Fibroblast of lung (primary cell): ENCODE results near the gene KSR2. TPM values are rescaled to one million over a fixed set of nuclear protein-coding genes. Genes with fewer than 3 reads are reported as not detected.

Source experiments
- DNase-seq, 2 donors: peaks; one replicate each; pipeline versions ENCODE4 v3.0.0 to v3.0.0-alpha.2; 2010; ENCODE audit warnings: low read depth in 2 of 2
- H2AFZ ChIP-seq: 2 replicates; pipeline ENCODE4 v1.5.1; 2012; ENCODE audit warnings: low read length, control low read depth, inconsistent platforms
- H3K27ac ChIP-seq: 2 replicates; pipeline ENCODE4 v1.5.1; 2011; ENCODE audit warnings: low read length, control low read depth; ENCODE audit not compliant: insufficient read depth
- H3K27me3 ChIP-seq: 2 replicates; pipeline ENCODE4 v1.5.1; 2011; ENCODE audit warnings: mild to moderate bottlenecking, low read length; ENCODE audit not compliant: control insufficient read depth, insufficient read depth
- H3K36me3 ChIP-seq: 2 replicates; pipeline ENCODE4 v1.5.1; 2011; ENCODE audit warnings: low read length; ENCODE audit not compliant: control insufficient read depth, insufficient read depth
- H3K4me1 ChIP-seq: 2 replicates; pipeline ENCODE4 v1.5.1; 2011; ENCODE audit warnings: low read length; ENCODE audit not compliant: control insufficient read depth, insufficient read depth; ENCODE audit errors: extremely low read depth
- H3K4me2 ChIP-seq: 2 replicates; pipeline ENCODE4 v1.5.1; 2011; ENCODE audit warnings: low read length, control low read depth; ENCODE audit not compliant: insufficient read depth; ENCODE audit errors: extremely low read depth
- H3K4me3 ChIP-seq, 4 experiments: fragments of 200-600 bp in 1 of 4; sonication (generic) in 1 of 4; replicated peaks in 1 of 4; 2 replicates each; pipeline ENCODE4 v1.5.1; 2011 to 2016; ENCODE audit warnings: low read length in 4 of 4, low read depth in 3 of 4, mild to moderate bottlenecking in 3 of 4, control low read depth in 2 of 4, inconsistent platforms in 1 of 4, mixed read lengths in 1 of 4; ENCODE audit not compliant: insufficient read depth in 1 of 4; ENCODE audit errors: control extremely low read depth in 1 of 4
- H3K79me2 ChIP-seq: 2 replicates; pipeline ENCODE4 v1.5.1; 2012; ENCODE audit warnings: mild to moderate bottlenecking, low read length, inconsistent platforms; ENCODE audit not compliant: control insufficient read depth, insufficient read depth
- H3K9ac ChIP-seq: 2 replicates; pipeline ENCODE4 v1.5.1; 2011; ENCODE audit warnings: mild to moderate bottlenecking, low read length, control low read depth; ENCODE audit not compliant: insufficient read depth
- H3K9me3 ChIP-seq: 2 replicates; pipeline ENCODE4 v1.5.1; 2012; ENCODE audit warnings: low read depth, low read length; ENCODE audit not compliant: control insufficient read depth, insufficient read depth
- H4K20me1 ChIP-seq: 2 replicates; pipeline ENCODE4 v1.5.1; 2011; ENCODE audit warnings: low read length; ENCODE audit not compliant: control insufficient read depth, insufficient read depth; ENCODE audit errors: extremely low read depth
- EZH2 ChIP-seq: IDR thresholded peaks from 2 replicates; pipeline ENCODE4 v1.5.1; 2012; ENCODE audit warnings: low read length, control low read depth, mild to moderate bottlenecking; ENCODE audit errors: missing control alignments
- polyA plus RNA-seq, 2 donors: library from polyadenylated mRNA; depleted of rRNA in 1 of 2; stranded (reverse) in 1 of 2; unstranded in 1 of 2; fragments of >200 nt; gene quantifications; 2 replicates each; pipeline ENCODE4 v1.2.1, GENCODE V29; 2011 to 2012; ENCODE audit warnings: missing spikeins in 1 of 2
- total RNA-seq: library from RNA; depleted of rRNA; stranded (reverse); fragments of >200 nt; gene quantifications from 2 replicates; pipeline ENCODE4 v1.2.1, GENCODE V29; 2014
- TF ChIP-seq, protein P1 (sequence below), 2 donors: IDR thresholded peaks in 1 of 2; conservative IDR thresholded peaks in 1 of 2; 1 replicate in 1 of 2; 2 replicates in 1 of 2; pipeline ENCODE4 v1.5.1; 2011 to 2012; ENCODE audit warnings: low read length in 2 of 2, control low read depth in 1 of 2, inconsistent platforms in 1 of 2, low read depth in 1 of 2, mild to moderate bottlenecking in 1 of 2

KSR2 gene
- total and polyA plus RNA-seq, 2 donors (not counting 1 experiment from before 2014, with no cell fraction given), result not detected

DNA sequence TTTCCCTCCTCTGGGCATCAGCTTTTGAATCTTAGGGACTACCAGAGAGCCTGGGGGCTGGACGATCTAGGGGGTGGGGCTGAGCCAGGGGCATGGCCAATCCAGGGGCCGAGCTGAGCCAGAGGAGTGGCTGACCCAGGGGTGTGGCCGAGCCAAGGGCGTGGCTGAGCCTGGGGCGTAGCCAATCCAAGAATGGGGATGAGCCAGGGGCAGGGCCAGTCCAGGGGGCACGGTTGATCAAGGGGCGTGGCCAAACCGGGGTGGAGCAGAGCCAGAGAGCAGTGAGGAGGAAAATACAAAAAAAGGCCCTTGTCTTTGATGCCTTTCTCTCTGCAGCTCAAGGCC is 388.1 kb downstream of the KSR2 start:
- Histone ChIP-seq H3K4me2 (no peak overlapping the region), H3K9me3 (no peaks in the 10 kb centered on the region), H4K20me1 (no peaks in the 10 kb centered on the region), H3K27ac (no peak overlapping the region), H2AFZ (no peak overlapping the region), H3K9ac (no peak overlapping the region), H3K79me2 (no peaks in the 10 kb centered on the region), H3K4me1 (no peaks in the 10 kb centered on the region), H3K36me3 (no peaks in the 10 kb centered on the region), H3K27me3 (no peaks in the 10 kb centered on the region), H3K4me3 (no peak overlapping the region)
- no peak for DNase-seq
- TF ChIP-seq, protein P1, sequence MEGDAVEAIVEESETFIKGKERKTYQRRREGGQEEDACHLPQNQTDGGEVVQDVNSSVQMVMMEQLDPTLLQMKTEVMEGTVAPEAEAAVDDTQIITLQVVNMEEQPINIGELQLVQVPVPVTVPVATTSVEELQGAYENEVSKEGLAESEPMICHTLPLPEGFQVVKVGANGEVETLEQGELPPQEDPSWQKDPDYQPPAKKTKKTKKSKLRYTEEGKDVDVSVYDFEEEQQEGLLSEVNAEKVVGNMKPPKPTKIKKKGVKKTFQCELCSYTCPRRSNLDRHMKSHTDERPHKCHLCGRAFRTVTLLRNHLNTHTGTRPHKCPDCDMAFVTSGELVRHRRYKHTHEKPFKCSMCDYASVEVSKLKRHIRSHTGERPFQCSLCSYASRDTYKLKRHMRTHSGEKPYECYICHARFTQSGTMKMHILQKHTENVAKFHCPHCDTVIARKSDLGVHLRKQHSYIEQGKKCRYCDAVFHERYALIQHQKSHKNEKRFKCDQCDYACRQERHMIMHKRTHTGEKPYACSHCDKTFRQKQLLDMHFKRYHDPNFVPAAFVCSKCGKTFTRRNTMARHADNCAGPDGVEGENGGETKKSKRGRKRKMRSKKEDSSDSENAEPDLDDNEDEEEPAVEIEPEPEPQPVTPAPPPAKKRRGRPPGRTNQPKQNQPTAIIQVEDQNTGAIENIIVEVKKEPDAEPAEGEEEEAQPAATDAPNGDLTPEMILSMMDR (conservative IDR thresholded peaks at IDR 0.05 in 1 of 2, IDR thresholded peaks at IDR 0.05 in 1 of 2; ENCODE audit: low read depth in 1 of 2, low read length in 2 of 2), result no peak
- no peak for TF ChIP-seq EZH2

DNA sequence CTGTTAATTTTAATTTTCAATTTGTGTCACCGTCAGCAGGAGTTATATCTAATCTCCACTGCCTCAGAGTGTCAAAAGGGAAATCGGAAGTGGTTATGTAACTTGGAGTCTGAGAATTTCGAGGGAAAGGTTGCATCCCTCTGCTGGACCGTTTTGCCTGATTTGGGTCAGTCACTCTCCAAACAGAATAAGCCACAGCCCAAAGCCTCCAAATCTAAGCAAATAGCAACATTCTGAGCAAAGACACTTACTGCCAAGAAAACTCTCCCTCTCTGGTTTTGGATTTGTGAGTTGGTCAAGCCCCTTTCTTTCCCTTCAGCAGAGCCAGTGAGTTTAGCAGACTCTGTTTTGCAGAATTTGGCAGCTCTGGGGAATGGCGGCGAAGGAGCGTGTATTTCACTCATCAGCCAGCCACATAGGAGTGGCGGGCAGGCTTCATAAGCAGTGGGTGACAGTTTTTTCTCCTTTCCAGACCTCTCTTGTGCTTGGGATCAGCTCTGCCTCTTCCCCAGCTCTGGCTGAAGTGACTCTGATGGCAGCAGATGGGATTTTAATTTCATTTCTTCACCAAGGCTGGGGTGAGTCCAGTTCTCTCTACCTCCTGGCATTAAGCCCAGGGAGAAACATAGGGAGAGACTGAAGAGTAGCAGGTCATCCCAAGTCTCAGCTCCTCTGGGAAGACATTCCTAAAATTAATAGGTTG is 388.6 kb downstream of the KSR2 start:
- Histone ChIP-seq H3K4me1 (no peaks in the 10 kb centered on the region), H3K4me2 (no peak overlapping the region), H3K4me3 (no peak overlapping the region), H3K79me2 (no peaks in the 10 kb centered on the region), H3K9me3 (no peaks in the 10 kb centered on the region), H3K27me3 (no peaks in the 10 kb centered on the region), H2AFZ (no peak overlapping the region), H3K27ac (no peak overlapping the region), H3K9ac (no peak overlapping the region), H3K36me3 (no peaks in the 10 kb centered on the region), H4K20me1 (no peaks in the 10 kb centered on the region)
- DNase-seq, result no peak
- TF ChIP-seq EZH2, result no peak
- TF ChIP-seq, protein P1 (conservative IDR thresholded peaks at IDR 0.05 in 1 of 2, IDR thresholded peaks at IDR 0.05 in 1 of 2; ENCODE audit: low read depth in 1 of 2, low read length in 2 of 2), result no peak

DNA sequence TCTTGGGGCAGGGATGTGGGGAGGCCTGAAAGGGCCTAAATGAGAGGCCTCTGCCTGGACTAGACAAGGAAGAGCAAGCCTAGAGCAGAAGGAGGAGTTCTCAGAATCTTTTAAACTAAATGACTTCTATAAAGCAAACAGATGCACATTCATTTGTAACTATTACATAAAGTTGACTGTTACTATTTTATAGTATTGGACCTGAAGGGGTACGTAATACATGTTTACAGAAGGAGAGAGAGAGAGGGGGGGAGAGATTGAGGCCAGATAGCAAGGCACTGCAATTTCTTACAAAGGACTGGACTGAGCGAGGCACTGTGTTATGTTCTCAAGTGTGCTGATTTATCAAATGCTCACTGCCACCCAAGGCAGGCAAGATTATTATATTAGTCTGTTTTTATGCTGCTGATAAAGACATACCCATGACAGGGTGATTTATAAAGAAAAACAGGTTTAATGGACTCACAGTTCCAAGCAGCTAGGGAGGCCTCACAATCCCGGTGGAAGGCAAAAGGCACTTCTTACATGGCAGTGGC is 391.6 kb downstream of the KSR2 start:
- no peak overlapping the region for H2AFZ ChIP-seq
- no peaks in the 10 kb centered on the region for H3K36me3 ChIP-seq
- H3K9ac ChIP-seq, result no peak overlapping the region
- no peaks in the 10 kb centered on the region for H3K9me3 ChIP-seq
- no peaks in the 10 kb centered on the region for H3K4me1 ChIP-seq
- no peak overlapping the region for H3K4me3 ChIP-seq
- no peaks in the 10 kb centered on the region for H3K27me3 ChIP-seq
- no peak overlapping the region for H3K27ac ChIP-seq
- TF ChIP-seq, protein P1 (conservative IDR thresholded peaks at IDR 0.05 in 1 of 2, IDR thresholded peaks at IDR 0.05 in 1 of 2; ENCODE audit: low read depth in 1 of 2, low read length in 2 of 2), result no peak
- TF ChIP-seq EZH2, result no peak
- no peaks in the 10 kb centered on the region for H3K79me2 ChIP-seq
- no peak overlapping the region for H3K4me2 ChIP-seq
- DNase-seq, result no peak
- H4K20me1 ChIP-seq, result no peaks in the 10 kb centered on the region
